Mesodermal cell (in vitro differentiated cells): Measurements from ENCODE around the gene XRCC2.

Experiments used
- H3K27ac ChIP-seq: 2 replicates; pipeline ENCODE4 v1.7.0; 2013; ENCODE audit warnings: mild to moderate bottlenecking, low read depth, low read length, moderate library complexity; ENCODE audit not compliant: severe bottlenecking
- H3K36me3 ChIP-seq: 2 replicates; pipeline ENCODE4 v1.7.1; 2013; ENCODE audit warnings: mild to moderate bottlenecking, low read length, moderate library complexity; ENCODE audit not compliant: control insufficient read depth, insufficient read depth
- H3K4me1 ChIP-seq: one replicate; pipeline ENCODE4 v1.7.1; 2013; ENCODE audit warnings: mild to moderate bottlenecking, low read length; ENCODE audit not compliant: insufficient read depth, control insufficient read depth, poor library complexity, severe bottlenecking
- H3K4me3 ChIP-seq: 2 replicates; pipeline ENCODE4 v1.7.0; 2013; ENCODE audit warnings: low read length, control low read depth, mild to moderate bottlenecking; ENCODE audit not compliant: insufficient read depth, poor library complexity, severe bottlenecking; ENCODE audit errors: extremely low read depth
- H3K9me3 ChIP-seq: 2 replicates; pipeline ENCODE4 v1.7.1; 2013; ENCODE audit warnings: mild to moderate bottlenecking, low read length, moderate library complexity; ENCODE audit not compliant: control insufficient read depth
- WGBS, 2 experiments: methylation state at CpG; one replicate each; pipeline ENCODE4 v1.1.5; 2013; ENCODE audit warnings: missing lambda C conversion rate in 2 of 2; ENCODE audit not compliant: insufficient coverage in 2 of 2; 5-methylcytosine and 5-hydroxymethylcytosine counted together

XRCC2 gene

DNA sequence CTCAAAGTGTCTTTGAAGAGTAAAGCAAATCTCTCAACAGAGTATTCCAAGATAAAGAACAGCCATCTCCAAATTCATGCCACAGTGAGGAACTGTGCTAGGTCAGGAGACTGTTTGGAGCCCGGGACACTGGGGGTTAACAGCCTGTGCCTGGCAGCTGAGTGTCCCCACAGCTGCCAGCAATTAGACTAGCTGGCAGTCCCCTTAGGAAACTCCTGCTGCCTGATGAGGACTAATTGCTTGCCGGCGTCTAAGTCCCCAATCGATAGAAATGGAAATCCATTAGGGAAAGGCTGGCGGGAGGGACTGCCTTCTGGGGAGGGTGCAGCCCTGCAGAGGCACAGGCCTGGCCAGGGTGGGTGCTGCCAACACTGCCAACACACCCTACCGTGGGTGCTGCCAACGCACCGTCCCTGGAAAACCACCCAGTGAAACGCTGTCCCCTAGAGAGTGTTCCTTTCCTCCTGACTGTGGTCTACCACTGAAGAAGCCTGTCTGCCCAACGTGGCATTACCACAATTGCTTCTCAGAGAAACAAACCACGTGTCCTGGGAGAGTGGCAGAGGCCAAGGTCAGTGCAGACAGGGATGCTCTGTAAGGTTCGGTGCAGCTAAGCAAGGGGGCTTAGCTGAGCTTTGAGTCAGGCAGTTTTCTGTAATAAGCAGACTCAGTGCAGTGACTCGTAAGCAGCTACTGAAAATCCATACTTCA is 60.8 kb downstream of the XRCC2 start:
- Histone ChIP-seq H3K4me1 (peaks cover 3% of the 10 kb centered on the region), H3K36me3 (no peaks in the 10 kb centered on the region), H3K27ac (no peak overlapping the region), H3K9me3 (peaks cover 3% of the 10 kb centered on the region), H3K4me3 (no peak overlapping the region)
- whole genome bisulfite sequencing, 2 experiments = 65 to 69% methylated on average over 8 to 12 of the region's 13 CpGs

- H3K9me3 ChIP-seq = peaks cover 3% of the 10 kb centered on the region
- 91 to 100% methylated on average over 3 to 4 of the region's 4 CpGs for WGBS, 2 experiments
- H3K4me1 ChIP-seq = no peaks in the 10 kb centered on the region
- H3K27ac ChIP-seq = no peak overlapping the region
- no peaks in the 10 kb centered on the region for H3K36me3 ChIP-seq
- no peak overlapping the region for H3K4me3 ChIP-seq
These were observed 67.3 kb downstream of the XRCC2 start for GRCh38 chr7:152608656-152609055.

DNA sequence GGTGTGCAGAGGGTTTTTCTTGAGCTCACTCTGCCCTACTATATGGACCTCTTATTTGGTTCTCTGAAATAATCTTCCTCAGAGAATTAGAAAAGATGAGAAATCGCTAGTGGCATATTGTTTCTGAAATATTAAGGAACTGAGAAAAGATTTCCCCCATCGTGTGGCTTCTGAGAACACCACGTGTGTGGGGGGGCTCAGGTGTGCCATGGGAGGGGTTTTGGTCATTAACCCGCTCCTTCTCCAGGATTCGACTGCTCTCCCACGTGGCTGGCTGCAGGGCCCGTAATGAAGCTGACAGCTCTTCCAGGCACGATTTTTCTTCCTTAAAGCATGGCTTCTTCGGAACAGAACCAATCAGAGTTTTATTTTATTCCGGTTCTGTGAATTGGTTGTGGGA is 67.7 kb downstream of the XRCC2 start:
- Histone ChIP-seq H3K36me3 (no peaks in the 10 kb centered on the region), H3K4me3 (no peak overlapping the region), H3K4me1 (no peaks in the 10 kb centered on the region), H3K27ac (no peak overlapping the region), H3K9me3 (peaks cover 3% of the 10 kb centered on the region)
- 83 to 90% methylated on average over 9 to 10 of the region's 10 CpGs for WGBS, 2 experiments

GRCh38 chr7:152607007-152607406 is 68.9 kb downstream of the XRCC2 start:
- Histone ChIP-seq H3K4me3 (no peak overlapping the region), H3K36me3 (no peaks in the 10 kb centered on the region), H3K9me3 (no peaks in the 10 kb centered on the region), H3K4me1 (no peaks in the 10 kb centered on the region), H3K27ac (no peak overlapping the region)
- WGBS, 2 experiments = 100% methylated on average over 1 to 2 of the region's 2 CpGs

DNA sequence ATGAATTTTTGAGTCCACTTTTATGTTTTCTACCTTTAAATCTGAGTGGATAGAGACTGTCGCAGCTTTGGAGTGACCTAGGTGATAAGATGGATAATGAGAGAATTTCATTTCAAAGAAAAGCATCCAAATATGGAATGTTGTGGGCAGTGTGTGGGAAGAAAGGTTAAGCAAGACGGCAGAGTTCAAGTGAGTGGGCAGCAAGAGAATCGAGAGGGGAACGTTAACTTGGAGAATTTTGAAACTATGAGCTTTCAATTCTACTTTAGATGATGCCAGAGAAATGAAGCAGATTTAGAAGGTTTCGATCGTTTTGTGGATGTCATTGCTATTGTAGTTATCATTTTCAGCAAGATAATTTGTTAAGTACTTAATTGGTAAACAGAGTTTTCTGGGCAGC is 73.0 kb downstream of the XRCC2 start:
- Histone ChIP-seq H3K4me3 (no peak overlapping the region), H3K27ac (no peak overlapping the region), H3K9me3 (no peaks in the 10 kb centered on the region), H3K4me1 (no peaks in the 10 kb centered on the region), H3K36me3 (no peaks in the 10 kb centered on the region)
- 57 to 73% methylated on average over 3 to 5 of the region's 6 CpGs for WGBS, 2 experiments

- WGBS, 2 experiments = 88 to 94% methylated on average over 17 of the region's 17 CpGs
- Histone ChIP-seq H3K27ac (no peak overlapping the region), H3K9me3 (no peaks in the 10 kb centered on the region), H3K4me1 (no peaks in the 10 kb centered on the region), H3K4me3 (no peak overlapping the region), H3K36me3 (no peaks in the 10 kb centered on the region)
These were observed 74.6 kb downstream of the XRCC2 start for GRCh38 chr7:152601305-152601798.

DNA sequence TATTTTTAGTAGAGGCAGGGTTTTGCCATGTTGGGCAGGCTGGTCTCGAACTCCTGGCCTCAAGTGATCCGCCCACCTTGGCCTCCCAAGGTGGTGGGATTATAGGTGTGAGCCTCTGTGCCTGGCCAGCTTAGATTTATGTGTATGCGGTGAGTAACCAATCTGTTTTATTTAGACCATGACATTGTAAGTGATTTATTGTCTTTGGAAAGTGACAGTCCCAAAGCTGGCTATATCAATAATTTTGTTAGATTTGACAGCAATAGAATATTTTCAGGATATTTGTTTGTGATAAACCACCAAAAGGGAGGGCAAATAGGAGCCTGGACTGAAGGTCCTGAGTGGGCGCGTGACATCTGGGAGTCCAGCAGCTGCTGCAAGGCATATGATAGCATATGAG is 75.7 kb downstream of the XRCC2 start:
- no peaks in the 10 kb centered on the region for H3K36me3 ChIP-seq
- H3K4me1 ChIP-seq = no peaks in the 10 kb centered on the region
- no peak overlapping the region for H3K27ac ChIP-seq
- WGBS, 2 experiments = 94 to 100% methylated on average over 2 to 4 of the region's 5 CpGs
- H3K9me3 ChIP-seq = no peaks in the 10 kb centered on the region
- H3K4me3 ChIP-seq = no peak overlapping the region

DNA sequence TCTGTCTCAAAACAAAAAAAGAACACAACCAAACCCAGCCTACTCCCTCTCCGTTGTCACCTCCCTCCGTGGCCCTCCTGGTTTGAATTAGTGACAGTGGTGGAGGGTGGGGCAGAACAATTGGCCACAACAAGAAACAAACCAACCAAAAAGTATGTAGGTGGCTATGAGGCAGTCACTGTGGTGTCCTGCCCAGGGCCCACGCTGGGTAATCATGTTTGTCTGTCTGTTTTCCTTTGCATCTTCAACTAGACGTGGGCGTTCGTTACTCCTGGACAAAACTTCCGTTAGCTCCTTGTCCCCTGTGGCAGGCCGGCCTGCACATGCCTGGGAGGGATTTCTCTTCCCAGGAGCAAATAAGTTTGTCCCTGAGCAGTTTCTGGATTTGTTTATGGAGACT is 78.4 kb downstream of the XRCC2 start:
- Histone ChIP-seq H3K36me3 (no peaks in the 10 kb centered on the region), H3K4me3 (no peak overlapping the region), H3K4me1 (no peaks in the 10 kb centered on the region), H3K9me3 (no peaks in the 10 kb centered on the region), H3K27ac (no peak overlapping the region)
- 91% methylated on average over 6 of the region's 8 CpGs for WGBS, 2 experiments

GRCh38 chr7:152596824-152597223 is 79.1 kb downstream of the XRCC2 start:
- no peaks in the 10 kb centered on the region for H3K36me3 ChIP-seq
- H3K27ac ChIP-seq = no peak overlapping the region
- no peaks in the 10 kb centered on the region for H3K4me1 ChIP-seq
- no peaks in the 10 kb centered on the region for H3K9me3 ChIP-seq
- no peak overlapping the region for H3K4me3 ChIP-seq
- WGBS, 2 experiments = 100% methylated on average over 1 to 2 of the region's 2 CpGs
